HG03439 (cell line): Measurements from ENCODE around the gene CCDC88C.
A peak's percentile ranks its signal among the peaks of the same experiment; 100 is the strongest.

Experiments
- ATAC-seq: cut with Tn5 transposase; IDR thresholded peaks from one replicate; pipeline ENCODE4 v1.9.1; 2021; ENCODE audit warnings: mild to moderate bottlenecking, moderate library complexity; ENCODE audit not compliant: unreplicated experiment

The CCDC88C gene

GRCh38 chr14:91378930-91379578, 38.6 kb downstream of the CCDC88C start:
- no peak for ATAC-seq

GRCh38 chr14:91377700-91378652, 39.6 kb downstream of the CCDC88C start:
- no peak for ATAC-seq

GRCh38 chr14:91376547-91377477, 40.8 kb downstream of the CCDC88C start:
- no peak for ATAC-seq

GRCh38 chr14:91375720-91376452, 41.7 kb downstream of the CCDC88C start:
- no peak for ATAC-seq

- no peak for ATAC-seq
Observed at GRCh38 chr14:91374879-91375702, 42.5 kb downstream of the CCDC88C start.

- no peak for ATAC-seq
Observed at GRCh38 chr14:91374287-91374878, 43.2 kb downstream of the CCDC88C start.

GRCh38 chr14:91373591-91374254, 43.9 kb downstream of the CCDC88C start:
- peak; percentile 59 for ATAC-seq

- ATAC-seq = peak; percentile 21
Observed at GRCh38 chr14:91372671-91373495, 44.7 kb downstream of the CCDC88C start.

GRCh38 chr14:91371990-91372375, 45.6 kb downstream of the CCDC88C start:
- ATAC-seq = no peak

GRCh38 chr14:91371011-91371989, 46.3 kb downstream of the CCDC88C start:
- ATAC-seq = no peak

- no peak for ATAC-seq
Observed at GRCh38 chr14:91369628-91370445, 47.8 kb downstream of the CCDC88C start.

- no peak for ATAC-seq
Observed at GRCh38 chr14:91368776-91369416, 48.7 kb downstream of the CCDC88C start.

- peak; percentile 74 for ATAC-seq
Observed at GRCh38 chr14:91367173-91368171, 50.1 kb downstream of the CCDC88C start.

- ATAC-seq = no peak
Observed at GRCh38 chr14:91366749-91367148, 50.9 kb downstream of the CCDC88C start.
